Embryonic facial prominence (tissue), 1 donor: ENCODE measurements around the gene LYL1.

Source experiments
- DNase-seq: peaks from one replicate; pipeline ENCODE4 v3.0.0-alpha.2; 2016; ENCODE audit errors: extremely low spot score

The LYL1 gene

DNA sequence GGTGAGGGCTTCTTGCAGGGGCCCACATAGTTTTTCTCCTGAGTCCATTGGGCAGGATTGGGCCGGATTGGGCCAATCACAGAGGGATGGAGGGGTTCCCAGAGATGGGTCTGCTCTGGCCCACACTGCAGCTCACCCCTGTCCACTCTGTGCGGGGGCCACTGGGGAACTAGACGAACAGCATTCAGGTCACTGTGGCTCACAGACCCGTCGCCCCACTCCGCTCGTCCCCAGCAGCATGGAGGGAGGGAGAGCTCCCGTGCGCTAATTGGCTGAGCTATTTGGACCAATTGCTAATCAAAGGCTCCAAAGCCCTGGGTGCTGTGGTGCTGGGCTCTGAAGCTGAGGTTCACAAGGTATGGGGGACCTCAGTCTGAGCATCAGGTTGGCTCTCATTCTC lies 26.7 kb upstream of the LYL1 start:
- no peak for DNase-seq

DNA sequence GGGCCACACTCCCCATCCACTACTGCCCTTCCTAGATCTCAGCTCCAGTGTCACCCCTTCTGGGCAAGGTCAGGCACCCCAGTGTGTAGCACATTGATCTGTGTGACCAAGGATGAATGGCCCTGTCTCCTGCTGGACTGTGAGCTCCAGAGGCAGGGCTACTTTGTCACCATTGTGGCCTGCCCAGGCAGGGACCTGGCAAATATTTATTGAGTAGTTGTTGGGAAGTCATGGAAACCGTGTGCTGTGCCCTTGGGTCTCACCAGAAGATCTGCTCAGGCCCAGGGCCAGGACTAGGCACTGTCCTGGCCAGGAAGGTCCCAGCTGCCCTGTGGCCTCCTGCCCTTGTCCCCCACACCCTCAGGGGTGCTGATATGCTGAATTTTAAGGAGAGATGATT lies 25.9 kb upstream of the LYL1 start:
- DNase-seq, result no peak

DNA sequence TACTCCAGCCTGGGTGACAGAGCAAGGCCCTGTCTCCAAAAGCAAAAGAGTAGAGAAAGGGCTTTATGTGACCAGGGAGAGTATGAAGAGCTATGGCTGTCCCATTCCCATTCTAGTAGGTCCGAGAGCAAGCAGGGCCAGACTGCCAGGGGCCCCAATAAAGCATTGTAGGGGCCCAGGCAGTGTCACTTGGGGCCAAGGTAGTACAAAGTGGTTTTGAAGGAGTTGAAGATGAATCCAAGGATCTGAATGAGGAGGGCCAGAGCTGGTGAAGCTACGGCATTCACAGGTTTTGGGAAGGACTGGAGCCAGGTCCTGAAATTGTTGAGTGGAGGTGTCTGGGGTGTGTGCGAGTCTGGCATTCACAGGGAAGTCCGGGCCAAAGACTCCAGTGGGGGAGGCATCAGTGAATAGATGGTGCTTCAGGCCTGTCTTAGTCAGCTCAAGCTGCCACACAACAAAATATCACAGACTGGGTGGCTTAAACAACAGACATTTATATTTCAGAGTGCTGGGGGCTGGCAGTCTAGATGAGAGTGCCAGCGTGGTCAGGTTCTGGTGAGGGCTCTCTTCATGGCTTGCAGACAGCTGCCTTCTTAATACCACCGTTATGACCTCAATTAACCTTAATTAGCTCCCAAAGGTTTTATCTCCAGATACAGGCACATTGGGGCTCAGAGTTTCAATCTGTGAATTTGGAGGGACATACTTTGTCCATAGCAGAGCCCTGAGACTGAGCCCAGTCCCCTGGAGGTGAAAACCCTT lies 25.3 kb upstream of the LYL1 start:
- no peak for DNase-seq

DNA sequence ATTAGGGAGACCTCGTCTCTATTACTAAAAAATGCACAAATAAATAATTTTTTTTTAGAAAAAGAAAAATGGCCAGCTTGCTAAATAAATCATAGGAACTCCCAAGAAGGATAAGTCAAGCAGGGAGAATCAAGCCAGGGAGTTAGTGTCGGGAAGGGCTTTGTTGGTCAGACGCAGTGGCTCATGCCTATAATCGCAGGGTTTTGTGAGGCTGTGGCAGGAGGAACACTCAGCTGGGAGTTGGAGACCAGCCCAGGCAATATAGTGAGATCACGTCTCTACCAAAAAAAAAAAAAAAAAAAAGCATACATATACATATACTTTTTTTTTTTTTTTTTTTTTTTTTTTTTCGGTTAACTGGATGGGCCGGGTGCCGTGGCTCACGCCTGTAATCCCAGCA lies 24.4 kb upstream of the LYL1 start:
- DNase-seq, result no peak

DNA sequence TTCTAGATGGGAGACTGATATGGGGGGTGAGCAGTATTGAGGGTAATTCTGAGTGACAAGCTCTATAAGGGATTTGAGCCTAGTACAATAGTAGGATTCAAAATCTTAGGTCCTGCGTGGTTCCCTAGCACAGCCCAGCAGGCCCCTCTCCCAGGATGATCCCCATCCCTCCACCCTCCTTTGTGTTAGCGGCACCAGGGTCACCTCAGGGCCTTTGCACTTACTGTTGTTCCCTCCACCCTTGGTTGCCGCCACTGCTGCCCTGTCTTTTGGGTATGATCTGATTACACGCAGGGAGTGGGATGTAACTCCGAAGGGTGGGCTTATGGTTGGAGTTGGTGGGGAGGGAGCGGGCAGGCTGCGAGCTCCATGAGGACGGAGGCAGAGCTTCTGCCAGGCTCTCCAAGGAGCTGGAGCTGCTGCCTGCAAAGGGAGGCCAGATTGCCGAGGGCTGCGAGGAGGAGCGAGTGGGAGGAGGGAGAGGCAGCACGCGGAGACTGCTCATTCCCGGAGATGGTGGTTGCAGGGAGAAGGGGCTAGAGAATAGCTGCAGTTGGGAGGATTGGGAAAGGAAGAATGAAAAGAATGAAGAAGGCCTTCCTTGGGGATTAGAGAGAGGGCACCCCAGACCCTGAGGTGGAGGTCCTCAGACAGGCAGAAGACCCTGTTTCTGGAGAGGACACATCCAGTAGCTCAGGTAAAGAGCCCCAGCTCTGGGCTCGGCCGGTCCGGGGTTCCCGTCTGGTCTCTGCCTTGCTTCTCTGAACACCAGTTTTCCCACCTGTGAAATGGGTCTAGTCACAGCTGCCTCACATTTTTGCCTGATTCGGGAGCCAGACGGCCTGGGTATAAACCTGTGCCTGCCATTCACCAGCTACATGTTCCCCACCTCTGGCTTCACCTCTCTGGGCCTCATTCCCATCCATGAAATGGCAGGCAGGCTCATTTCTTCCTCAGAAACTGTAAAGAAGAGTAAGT lies 20.6 kb upstream of the LYL1 start:
- no peak for DNase-seq

DNA sequence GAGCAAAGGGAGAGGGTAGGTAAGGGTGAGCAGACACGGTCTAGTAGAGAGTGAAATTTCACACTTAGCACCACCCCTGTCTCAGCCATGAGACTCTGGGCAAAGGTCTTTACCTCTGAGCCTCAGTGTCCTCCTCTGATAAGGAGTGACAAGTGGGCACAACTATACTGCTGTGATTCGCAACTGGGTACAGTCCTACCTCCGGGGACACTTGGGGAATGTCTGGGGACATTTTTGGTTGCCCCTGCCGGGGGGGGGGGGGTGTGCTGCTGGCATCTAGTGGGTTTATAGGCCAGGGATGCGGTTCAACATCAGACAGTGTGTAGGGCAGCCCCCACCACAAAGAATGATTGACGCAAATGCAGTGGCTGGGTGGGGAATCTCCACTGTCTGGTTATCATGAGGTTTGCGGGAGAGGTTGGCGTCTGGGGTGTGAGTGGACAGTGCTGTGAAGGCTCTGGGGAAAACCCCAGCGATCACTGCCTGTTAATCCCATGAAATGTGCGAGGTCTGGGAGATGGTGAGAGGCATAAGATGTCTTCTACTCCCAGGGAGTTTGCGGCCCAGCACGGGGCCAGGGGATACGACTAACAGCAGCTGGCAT lies 19.7 kb upstream of the LYL1 start:
- DNase-seq, result no peak

DNA sequence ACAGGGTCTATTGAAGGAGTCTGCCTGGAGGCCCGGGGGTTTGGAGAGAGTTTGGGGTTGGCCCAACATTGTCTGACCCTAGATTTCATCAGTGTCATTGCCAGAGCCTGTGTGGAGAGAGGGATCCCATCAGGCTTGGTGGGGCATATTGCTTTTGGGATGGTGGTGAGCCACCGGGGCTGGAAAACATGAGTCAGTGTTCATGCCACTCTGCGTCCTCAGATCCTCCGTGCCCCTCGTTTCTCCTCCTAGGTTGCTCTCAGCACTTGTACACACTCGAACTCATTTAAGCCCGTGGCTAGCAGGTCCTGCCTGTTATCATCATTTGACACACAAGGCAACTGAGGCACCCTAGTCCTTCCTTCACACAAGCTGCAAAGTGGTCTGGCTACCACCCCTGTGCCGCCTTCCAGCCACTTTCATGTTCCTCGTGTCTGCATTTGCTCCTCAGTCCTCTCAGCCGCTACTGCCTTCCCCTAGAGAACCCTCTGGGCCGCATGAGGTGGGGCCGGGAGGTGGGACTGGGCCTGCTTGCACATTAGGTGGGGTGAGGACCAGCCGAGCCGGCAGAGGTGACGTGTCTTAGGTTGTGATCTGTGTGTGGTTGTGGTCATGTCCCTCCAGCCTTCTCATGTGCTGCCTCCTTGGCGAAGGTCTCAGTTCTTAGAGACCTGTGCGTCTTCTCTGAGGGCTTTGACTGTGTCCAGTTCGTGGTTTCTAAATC lies 19.1 kb upstream of the LYL1 start:
- no peak for DNase-seq

DNA sequence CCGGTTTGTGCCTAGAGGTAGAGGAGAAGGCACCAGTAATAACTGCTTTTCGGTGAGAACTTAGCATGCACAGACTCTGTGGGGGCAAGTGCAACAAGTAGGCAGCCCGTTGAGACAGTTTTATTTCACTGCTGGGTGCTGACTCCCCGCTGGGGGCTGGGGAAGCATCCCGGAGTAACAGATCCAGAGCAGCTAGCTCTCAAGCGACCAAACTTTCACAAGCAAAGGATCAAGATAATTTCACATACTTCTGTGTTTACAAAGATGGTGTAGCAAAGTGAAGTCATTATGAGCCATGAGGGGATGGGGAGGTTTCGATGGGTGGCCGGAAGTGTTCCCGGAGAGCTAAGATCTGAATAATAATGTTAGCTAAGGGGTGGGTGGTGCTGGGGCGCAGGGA lies 18.2 kb upstream of the LYL1 start:
- DNase-seq, result no peak

DNA sequence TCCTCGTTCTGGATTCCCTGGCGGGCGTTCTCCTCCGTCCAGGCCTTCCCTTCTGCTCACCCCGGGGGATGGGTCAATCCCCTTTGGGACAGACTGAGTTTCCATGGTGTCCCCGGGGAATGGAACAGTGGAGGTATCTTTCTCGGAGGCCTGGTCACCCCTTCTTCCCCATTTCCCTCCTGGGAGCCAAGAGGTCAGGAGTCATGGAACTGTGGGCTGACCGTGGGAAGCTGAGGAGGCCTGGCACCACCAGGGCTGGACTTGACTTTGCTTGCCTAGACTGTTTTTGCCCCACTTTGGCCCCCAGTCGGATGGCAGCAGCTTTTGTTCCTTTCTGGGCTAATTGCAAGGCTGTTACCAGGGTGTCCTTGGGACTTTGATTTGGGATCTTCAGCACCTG lies 17.4 kb upstream of the LYL1 start:
- no peak for DNase-seq

DNA sequence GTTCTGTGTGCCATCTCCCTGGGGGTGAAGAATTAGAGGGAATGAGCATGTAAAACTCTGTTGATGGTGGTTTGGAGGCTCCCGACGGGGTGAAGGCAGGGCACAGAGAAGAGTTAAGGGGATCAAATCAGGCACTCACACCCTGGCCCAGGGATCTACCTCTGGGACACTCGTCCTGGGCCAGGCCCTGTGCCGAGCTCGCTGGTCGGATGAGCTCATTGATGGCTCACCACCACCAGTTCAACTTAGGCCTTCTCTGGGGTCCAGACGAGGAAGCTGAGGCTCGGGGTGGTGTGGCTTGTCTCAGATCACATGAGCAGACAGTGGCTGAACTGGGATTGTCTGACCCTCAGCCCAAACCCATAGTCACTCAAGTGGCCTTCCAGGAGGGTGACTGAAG lies 17.0 kb upstream of the LYL1 start:
- no peak for DNase-seq

DNA sequence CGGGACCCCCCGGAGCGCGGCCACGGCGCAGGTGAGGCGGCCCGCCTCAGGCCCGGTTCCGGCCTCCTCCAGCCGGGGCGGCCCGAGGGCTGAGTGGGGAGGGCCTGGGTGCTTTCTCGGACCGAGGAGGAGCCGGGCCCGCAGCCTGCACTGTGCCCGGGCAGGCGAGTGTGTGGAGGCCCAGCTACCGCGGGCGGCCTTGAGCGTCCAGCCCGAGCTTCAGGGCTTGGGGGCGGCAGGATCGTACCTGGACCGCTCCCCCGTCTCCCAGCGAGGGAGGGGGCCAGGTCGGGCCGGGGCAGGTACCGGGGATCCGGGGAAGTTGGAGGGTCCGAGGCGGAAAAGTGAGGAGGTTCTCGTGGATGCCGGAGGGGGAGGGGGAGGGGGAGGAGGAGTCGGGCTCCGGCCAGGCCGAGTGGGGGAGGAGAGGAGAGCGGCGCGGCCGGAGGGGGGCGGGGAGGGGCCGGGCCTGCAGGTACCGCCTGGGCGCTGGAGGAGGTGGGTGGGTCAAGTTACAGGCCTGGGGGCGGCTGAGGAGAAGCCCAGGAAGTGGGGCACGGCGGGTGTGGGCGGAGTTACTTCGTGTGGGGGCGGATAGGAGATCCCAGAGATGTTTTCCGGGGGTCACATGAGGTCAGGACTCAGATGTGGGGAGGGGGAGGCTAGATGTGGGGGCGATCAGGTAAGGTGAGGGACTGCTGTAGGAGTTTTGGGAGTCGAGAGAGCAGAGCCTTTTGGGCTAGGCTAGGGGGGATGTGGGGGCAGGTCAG lies 16.0 kb upstream of the LYL1 start:
- no peak for DNase-seq

DNA sequence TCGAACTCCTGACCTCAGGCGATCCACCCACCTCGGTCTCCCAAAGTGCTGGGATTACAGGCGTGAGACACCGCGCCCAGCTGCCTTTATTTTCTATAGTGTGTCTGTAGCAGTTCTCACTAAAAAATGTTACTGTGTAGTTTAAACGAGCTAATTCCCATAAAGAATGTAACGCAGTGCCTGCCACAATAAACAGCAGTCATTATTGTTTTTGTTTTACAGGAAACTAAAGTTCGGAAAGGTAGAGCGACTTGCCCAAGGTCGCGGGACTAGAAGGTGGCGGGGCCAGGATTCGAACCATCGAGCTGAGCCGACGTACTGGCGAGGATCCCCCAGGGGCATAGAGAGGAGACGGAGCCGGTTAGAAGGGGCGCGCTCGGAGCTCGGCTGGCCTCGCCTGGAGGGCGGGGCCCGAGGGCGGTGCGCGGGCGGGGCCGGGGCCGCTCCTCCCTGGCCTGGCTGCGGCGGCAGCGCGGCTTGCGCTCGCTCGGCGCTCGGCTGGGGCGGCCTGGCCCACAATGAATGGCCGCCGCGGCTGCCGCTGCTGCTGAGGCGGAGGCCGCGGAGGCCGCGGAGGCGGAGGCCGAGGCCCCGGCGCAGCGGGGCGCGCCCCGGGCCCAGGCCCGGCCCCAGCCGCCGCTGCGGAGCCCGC lies 15.2 kb upstream of the LYL1 start, which contains the start of gene NACC1:
TSS of gene NACC1 (plus strand) at position 493 of the 652 bp plus-strand sequence. CDS start 16,944 bp downstream, outside the sequence.
- peak; percentile 89 for DNase-seq

DNA sequence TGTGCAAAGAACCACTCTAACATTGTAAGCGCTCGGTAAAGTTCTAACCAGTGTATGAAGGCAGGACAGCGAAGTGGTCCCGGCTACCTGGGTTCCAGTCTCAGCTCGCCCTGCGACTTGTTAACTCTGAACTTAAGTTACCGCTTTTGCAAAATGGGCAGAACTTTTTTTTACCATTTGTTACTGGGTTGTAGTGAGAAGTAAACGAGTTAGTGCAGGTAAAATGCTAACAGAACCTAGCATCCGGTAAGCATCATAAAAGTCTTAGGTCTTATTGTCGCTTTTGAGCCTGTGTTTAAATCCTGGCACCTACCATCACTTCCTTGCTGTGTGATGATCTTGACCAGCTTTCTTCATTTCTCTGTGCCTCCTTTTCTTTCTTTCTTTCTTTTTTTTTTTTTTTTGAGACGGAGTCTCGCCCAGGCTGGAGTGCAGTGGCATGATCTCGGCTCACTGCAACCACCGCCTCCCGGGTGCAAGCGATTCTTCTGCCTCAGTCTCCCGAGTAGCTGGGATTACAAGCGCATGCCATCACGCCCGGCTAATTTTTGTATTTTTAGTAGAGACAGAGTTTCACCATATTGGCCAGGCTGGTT lies 14.6 kb upstream of the LYL1 start:
- DNase-seq, result no peak

DNA sequence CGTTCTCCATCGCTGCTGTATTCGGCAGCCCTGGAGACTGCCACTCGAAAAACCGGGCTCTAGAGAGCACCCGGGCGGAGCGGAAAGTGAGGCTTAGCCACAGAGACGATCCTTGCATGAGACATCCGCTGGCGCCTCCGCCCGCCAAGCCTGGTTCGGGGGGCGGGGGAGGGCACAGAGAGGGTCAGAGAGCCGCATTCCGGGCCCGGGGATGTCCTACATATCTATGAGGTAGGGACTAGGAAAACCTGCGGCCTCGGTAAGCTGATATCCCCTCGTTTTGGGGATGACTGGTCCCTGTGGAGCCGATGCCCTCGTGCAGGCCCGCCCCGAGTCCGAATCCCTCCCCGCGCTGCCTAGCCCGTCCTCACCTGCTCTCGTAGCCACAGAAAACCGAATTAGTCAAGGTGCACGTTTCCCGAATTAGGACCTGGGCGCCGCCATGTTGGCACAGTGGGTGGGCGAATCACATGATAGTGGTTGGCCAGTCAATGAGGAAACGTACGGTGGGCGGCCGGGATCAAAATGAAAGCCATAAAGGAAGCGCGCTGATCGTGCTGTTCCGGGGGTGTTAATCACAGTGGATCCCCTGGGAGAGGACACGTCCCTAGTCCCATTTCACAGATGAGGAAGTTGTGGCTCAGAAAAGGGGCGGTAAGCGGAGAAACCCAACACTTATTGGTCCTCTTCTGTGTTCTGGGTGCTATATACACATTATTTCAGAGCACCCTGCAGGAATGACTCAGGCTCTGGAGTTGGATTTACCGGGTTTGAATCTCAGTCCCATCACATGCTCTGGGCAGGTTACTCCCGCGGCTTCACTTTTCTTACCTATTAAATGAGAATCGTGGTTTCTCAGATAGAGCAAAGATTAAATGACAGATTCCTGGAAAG lies 13.9 kb upstream of the LYL1 start, which contains the start of gene TRMT1:
TSS of gene TRMT1 (minus strand) at position 459 of the 894 bp plus-strand sequence. CDS start at position 118, 341 bp downstream.
- DNase-seq, result peak; percentile 83

DNA sequence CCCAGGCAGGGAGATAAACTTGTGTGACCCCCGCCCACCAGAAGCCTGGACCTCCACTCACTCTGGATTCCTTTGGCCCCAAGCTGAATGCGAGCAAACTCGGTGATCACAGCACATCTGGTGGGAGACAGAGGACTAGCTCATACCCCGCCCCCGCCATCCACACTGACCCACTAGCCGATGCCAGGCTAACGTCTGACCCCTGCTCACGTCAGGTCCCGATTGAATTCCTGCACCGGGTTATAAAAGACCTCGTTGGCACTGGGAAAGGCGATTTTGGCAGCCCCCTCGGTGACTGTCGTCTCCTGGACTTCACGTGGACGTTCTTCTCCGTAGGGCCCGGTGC lies 13.3 kb upstream of the LYL1 start:
- DNase-seq, result no peak

DNA sequence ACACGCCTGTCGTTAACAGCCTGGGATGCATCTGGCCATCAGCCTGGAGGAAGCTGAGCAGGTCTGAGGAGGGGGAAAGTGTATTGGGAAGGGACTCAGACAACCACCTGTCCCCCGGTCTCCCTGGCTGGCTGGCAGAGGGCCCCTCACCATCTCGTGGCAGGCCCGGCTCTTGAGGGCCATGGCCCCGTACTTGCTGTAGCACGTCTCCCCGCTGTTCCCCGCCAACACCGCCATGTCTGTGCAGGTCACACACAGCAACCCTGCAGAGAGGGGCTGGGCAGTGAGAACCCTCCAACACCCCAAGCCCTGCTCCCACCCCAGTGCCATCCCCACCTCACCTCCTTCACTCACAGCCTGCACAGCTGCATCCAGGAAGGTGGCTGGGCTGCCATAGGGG lies 9.9 kb upstream of the LYL1 start:
- DNase-seq, result no peak

DNA sequence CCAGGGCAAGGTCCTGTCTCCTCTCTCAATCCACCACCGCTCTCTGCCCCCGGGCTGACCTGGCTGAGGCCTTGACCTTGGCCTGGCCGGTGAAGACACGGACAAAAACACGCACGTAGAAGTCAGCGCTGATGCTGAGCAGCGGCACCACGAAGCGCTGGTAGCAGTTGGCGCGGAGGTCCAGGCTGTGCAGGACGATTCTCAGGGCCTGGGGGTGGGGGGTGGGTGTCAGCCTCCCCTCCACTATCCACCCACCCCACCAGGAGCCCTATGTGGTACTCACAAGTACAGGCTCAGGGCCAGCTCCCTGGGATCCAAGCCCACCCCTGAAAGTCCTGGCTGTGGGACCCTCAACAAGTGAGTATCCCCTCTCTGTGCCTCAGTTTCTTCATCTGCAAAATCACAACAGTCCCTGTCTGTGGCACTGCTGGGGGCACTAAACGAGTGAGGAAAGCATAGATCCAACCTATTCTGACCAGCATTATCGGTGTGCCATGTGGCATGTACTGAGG lies 7.5 kb upstream of the LYL1 start:
- DNase-seq, result no peak

DNA sequence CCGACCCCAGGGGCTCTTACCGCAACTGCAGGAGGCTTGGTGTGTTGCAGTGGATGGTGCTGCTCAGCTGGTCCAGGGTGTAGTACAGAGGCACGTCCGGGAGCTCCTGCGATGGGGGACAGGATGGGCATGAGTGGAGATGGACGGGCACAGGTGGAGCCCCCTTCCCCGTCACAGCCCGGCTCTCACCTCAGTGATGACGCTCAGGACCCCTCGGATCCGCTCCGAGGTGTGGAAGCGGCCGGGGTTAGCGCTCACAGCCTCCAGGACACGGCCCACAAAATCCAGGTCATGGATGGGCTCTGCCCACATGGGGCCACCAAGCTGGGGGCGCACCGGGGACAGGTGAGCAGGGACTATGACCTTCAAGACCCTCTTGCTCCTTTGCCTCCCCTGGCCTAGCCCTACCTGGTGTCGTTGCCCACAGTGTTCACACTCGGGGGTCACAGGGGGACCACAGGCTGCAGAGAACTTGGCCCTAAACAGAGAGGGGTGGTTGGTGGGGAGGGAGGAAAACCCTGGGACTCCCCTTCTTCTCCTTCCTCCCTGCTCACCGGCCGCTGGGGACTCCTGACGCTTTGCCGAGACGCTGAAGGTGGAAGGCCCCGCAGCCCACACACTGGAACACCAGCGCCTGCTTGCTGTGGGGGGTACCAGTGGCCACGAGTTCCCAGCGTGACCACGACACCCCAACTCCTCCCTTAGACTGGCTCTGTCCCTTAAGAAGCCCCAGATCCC lies 6.9 kb upstream of the LYL1 start:
- DNase-seq, result no peak
